Keratinocyte (primary cell): ENCODE results near the gene RAB3IL1.

ENCODE experiments used
- CTCF ChIP-seq, 3 experiments: IDR thresholded peaks in 1 of 3; conservative IDR thresholded peaks in 1 of 3; optimal IDR thresholded peaks in 1 of 3; 2 replicates in 2 of 3; 3 replicates in 1 of 3; pipeline versions ENCODE3 to v1.5.1; 2011; ENCODE audit warnings: low read length in 3 of 3, mild to moderate bottlenecking in 3 of 3, moderate library complexity in 2 of 3, control low read depth in 1 of 3, inconsistent platforms in 1 of 3; ENCODE audit not compliant: insufficient read depth in 2 of 3; ENCODE audit errors: extremely low read depth in 1 of 3
- EZH2 ChIP-seq: IDR thresholded peaks from one replicate; pipeline ENCODE4 v1.6.1; 2012; ENCODE audit warnings: inconsistent platforms, mild to moderate bottlenecking, low read length, moderate library complexity

- TF ChIP-seq CTCF (optimal IDR thresholded peaks at IDR 0.05 in 1 of 3, IDR thresholded peaks at IDR 0.05 in 1 of 3, conservative IDR thresholded peaks at IDR 0.05 in 1 of 3; ENCODE audit: extremely low read depth in 1 of 3, insufficient read depth in 2 of 3, low read length in 3 of 3) (no peak), EZH2 (no peak)
These were observed 10.1 kb downstream of the RAB3IL1 start for GRCh38 chr11:61907282-61907681.
